NCI-H1436 (cell line): ENCODE data around the gene RPL36AL.

Source experiments
- DNase-seq: peaks from one replicate; lab custom pipeline; 2025; lab: John Stamatoyannopoulos, UW

The RPL36AL gene

GRCh38 chr14:49581209-49582112 lies 39.0 kb downstream of the RPL36AL start:
- DNase-seq: no peak

- DNase-seq: no peak
Measured at GRCh38 chr14:49579841-49580240, 40.6 kb downstream of the RPL36AL start.

- no peak for DNase-seq
Measured at GRCh38 chr14:49578141-49578540, 42.3 kb downstream of the RPL36AL start.

- DNase-seq: no peak
Measured at GRCh38 chr14:49574038-49574437, 46.4 kb downstream of the RPL36AL start.

GRCh38 chr14:49569281-49569680 lies 51.1 kb downstream of the RPL36AL start:
- no peak for DNase-seq
